Measurements from ENCODE around the gene SLC9B1.

DNA sequence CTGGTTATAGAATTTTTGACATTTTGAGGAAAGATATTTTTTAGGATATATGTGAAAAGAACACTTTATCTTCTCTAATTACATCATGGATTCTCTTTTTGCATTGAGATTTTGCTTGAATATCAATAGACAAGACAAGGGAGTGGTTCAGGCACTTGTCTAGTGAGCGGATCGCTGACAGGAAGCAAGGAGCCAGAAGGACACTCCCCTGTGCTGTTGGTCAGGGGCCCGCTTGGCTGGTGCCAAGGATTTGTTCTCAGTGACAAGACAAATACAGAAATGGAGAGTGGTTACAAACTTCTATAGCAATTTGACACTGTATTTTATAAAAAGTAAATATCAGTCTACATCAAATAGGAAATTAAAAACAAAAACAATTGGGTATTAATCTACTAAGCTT lies 60.0 kb downstream of the SLC9B1 start:
- TF ChIP-seq POLR2A (IDR thresholded peaks at IDR 0.05; ENCODE audit: low read depth, low read length), result no peak
- no peak for TF ChIP-seq POLR2AphosphoS5 (IDR thresholded peaks at IDR 0.05; ENCODE audit: low read depth, low read length)

Data from GM12892 (cell line).